HG03571 (cell line): ENCODE data around the gene MSH5.

Source experiments
- ATAC-seq: cut with Tn5 transposase; IDR thresholded peaks from one replicate; pipeline ENCODE4 v1.9.1; 2021; ENCODE audit not compliant: unreplicated experiment

The MSH5 gene

DNA sequence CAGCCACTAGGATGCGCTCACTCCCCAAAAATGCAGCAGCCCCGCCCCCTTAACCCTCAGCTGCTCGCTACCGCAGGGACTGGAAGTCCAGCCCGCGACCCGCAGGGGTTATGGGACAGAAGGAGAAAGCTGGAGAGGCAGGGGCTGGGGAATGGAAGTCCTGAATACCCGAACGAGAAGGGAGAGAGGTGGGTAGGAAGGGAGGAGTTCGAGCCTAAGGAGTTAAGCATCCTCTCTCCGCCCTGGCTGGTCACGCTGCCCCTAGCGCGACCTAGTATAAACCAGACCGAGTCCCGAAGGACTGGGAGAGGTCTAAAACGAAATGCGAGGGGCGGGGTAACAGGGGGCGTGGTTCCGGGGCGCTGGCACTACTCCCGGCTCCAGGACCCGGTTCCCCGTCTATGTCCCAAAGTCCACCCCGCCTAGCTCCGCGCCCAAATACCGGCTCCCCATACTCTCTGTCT lies 10.3 kb upstream of the MSH5 start:
- ATAC-seq, result no peak

DNA sequence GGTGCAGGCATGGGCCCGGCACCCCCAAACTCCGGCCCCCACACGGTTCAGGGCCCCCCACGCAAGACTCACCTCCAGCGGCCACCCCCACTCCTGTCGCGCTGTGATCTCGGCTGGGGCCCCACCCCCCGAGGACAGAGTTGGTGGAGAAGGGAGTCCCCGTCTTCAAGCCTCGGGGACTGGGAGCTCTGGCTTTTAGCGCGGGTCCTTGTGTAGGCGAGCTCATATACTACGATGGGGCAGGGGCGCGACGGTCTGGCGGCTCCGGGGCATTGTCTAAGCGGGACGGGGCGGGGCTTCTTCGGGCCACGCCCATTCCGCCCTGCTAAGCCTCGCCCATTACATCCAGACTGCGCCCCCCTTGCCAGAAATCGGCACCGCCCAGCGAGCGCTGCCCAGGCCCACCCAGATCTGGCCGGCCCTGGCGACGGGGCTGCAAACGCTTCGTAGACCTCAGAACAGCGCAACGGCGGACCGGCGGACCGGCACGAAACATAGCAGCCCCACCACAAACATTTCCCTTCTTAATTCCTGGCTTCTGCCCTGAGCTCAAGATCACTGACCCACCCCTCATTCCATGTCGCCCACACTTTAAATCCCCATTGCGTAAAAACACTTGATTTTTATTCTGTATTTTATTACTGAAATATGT lies 9.7 kb upstream of the MSH5 start:
- ATAC-seq, result no peak

DNA sequence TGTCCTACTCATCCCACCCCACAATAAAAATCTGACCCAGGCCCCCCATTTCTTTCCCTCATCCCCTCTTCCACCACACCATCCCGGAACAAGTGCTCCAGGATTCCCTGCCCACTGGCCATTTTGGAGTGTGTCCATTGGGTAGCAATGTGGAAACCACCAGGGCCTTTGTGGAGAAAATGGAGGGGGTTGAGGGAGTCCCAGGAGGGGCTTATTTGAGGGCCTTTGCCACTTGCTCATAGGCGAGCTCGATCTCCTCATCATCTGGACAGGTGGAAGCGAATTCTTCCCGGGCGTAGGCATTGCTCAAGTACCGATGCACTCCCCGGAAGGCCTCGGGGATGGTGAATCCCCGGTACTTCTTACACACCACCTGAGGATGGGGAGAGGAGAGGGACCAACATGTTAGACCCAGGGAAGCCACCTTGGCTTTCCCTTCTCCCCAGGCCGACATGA lies 9.1 kb upstream of the MSH5 start:
- ATAC-seq, result no peak

DNA sequence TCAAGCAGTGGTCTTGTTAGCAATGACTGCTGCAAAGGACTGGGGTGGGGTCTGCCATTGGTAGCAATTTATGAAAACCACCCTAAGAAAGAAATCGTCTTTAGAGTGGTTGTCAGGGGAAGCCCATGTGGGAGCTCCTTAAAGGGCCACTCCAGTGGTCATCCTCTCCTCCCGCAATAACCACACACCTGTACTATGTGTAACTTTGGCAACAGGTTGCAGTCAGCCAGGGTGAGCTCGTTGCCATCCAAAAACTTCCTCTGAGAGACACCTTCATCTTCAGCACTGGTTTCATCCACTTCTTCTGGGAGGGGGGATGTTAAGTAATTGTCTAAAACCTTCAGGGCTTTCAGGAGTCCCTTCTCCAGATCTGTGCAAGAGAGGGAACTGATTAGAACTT lies 7.8 kb upstream of the MSH5 start:
- ATAC-seq, result no peak

DNA sequence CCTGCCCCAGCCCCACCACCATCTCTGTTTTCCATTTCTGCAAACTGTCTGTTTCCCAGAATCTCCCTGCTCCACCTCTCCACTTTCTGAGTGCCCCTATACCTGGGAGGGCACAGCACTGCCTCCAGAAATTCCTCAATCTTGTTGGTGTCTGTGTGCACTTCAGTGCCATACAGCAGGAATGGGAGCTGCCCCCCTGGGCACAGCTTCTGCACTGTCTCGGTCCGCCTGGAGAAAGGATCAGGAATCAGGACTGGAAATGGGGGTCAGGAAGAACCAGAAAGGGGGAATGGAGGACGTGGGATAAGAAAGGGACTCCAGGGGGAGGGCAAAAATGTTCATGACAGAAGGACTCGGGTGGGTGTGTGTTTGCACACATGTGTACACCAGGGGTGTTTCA lies 6.1 kb upstream of the MSH5 start:
- no peak for ATAC-seq

- ATAC-seq, result no peak
Measured at GRCh38 chr6:31734247-31734820, 5.5 kb upstream of the MSH5 start.

- no peak for ATAC-seq
Measured at GRCh38 chr6:31734821-31735406, 4.9 kb upstream of the MSH5 start.

DNA sequence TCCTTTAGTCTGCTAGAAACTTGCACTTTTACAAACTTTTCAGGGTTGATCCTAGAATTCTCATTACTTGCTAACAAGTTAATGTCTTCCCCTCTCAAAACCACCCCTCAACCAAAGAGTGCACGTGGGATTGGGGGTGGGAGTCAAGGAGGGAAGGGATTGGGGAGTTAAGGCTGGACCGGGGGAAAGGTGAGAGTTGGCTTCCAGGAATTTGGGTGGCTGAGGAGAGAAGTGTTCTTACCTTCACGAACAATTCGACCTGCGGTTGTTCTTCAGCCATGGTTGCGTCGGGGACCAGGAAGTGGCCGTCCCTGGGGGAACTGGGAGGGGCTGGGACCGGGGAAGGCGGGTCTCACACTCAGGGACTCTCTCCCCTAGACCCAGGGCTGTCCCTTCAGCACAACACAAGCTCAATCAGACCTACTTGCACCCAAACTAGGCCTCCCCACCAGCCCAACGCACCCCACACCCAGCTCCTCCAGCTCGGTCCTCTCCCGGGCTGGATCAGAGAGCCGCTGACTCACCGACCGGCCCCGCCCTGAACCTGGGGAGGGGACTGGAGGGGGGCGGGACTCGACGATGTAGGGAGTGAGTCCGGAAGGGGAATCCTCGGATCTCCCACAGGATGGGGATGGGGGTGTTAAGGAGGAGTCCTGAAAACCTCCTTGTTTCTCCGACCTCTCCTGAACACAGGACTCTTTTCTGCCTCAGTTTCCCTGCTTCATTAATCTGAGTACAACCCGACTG lies 3.6 kb upstream of the MSH5 start, which contains the start of gene CLIC1:
TSS of gene CLIC1 (minus strand) at position 510 of the 747 bp plus-strand sequence. CDS start at position 280, 230 bp downstream.
- peak; percentile 23 for ATAC-seq

DNA sequence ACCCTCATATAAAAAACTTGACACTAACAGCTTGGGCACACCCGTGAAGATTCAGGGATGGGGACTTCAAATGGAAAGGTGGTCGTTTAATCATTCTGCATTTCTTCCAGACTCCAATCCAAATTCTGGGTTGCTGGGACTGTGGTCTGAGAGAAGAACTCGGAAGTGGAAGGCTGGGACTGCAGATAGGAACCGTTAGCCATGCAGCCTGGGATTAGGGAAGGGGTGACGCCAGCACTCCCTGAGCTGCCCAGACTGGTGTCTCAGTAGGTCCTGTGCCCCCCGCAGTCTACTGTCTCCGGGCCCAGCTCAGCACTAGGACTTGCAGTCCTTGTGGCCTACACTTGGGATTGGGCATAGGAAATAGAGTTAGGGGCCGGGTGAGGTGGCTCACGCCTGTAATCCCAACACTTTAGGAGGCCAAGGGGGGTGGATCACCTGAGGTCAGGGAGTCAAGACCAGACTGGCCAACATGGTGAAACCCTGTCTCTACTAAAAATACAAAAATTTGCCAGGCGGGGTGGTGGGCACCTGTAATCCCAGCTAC lies 3.0 kb upstream of the MSH5 start:
- ATAC-seq, result no peak

- ATAC-seq, result no peak
Measured at GRCh38 chr6:31737315-31737990, 2.4 kb upstream of the MSH5 start.

- no peak for ATAC-seq
Measured at GRCh38 chr6:31737991-31738979, 1.5 kb upstream of the MSH5 start.

- ATAC-seq, result no peak
Measured at GRCh38 chr6:31740397-31741223, 805 bp downstream of the MSH5 start.

DNA sequence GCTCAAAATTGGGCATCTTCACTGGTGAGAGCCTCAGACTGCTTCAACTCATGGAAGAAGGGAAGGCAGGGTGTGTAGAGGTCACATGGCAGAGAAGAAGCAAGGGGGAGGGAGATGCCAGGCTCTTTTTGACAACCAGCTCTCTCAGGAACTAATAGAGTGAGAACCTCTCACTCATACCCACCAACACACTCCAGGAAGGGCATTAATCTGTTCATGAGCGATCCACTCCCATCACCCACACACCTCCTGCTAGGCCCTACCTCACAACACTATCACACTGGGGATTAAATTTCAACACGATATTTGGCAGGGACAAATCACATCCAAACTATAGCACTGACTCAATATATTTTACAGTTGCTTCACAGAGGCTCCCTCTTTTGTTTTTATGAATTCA lies 2.0 kb downstream of the MSH5 start:
- ATAC-seq, result no peak

- no peak for ATAC-seq
Measured at GRCh38 chr6:31742894-31743293, 3.1 kb downstream of the MSH5 start.

DNA sequence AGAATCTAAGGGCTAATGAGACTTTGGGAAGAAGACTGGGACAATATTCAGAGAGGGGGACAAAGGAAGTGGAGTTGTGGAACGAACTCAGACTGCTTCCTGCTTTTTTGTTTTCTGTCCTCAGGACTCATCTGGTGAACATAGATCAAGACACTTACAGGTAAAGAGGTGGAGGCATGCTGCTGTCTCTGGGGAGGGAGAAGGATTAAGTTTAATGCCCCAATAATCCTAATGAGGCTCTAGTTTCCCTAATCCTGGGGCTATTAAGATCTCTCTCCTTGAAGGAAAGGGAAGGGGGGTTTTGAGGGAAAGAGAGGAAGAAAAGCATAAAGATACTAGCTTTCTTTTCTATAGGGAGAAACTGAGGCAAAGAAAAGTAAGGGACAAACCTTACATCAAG lies 4.6 kb downstream of the MSH5 start:
- ATAC-seq, result no peak

GRCh38 chr6:31749301-31750036 lies 9.7 kb downstream of the MSH5 start:
- no peak for ATAC-seq

DNA sequence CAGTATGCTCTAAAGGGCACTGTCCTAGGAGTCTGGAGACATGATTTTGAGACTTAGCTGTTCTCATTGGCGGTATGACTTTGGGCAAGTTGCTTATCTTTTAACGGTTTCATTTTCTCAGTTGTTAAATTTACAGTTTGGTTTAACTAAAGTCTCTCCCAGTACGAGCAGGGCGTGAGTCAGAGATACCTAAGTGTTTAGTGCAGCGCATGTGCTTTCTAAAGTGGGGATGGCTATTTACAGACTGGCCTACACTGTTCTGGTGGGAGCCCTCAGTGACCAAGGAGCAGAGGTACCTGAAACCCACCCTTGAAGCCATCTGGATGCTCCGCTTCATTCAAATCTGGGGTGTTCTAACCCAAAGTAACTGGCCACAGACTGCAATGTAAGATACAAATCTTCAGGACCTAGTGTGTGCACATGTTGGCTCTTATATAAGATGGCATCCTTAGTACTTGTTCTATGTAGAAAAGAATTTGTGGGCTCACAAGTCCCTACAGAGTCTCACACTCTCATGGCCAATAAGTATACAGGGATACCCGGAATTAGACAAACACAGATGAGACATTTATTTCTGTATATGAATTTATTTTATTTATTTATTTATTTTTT lies 10.7 kb downstream of the MSH5 start:
- ATAC-seq, result no peak
